Mesenteric fat pad (tissue), 1 donor: ENCODE data around the gene AQR. TPM values are rescaled to one million over a fixed set of nuclear protein-coding genes. Genes with fewer than 3 reads are reported as not detected.
"Not testable (repeated sequence)": the region's sequence is repeated elsewhere in the genome, so short reads cannot be mapped to it uniquely, and the experiment has no call there.

Source experiments
- DNase-seq: peaks from one replicate; pipeline ENCODE4 v3.0.0-alpha.2; 2020; ENCODE audit warnings: low spot score
- total RNA-seq: library from RNA; stranded (reverse); fragmentation: NEBNext Ultra II Directional; extraction: Animal tissue kit (Norgen Biotek cat#: 25700); gene quantifications from one replicate; pipeline ENCODE4 v1.2.1, GENCODE V29; 2021
- donor health status: DM: yes; HTN: yes; CAD: no.

AQR gene
- total RNA-seq, 1 donor from 2014 or later, result 31.5 TPM

DNA sequence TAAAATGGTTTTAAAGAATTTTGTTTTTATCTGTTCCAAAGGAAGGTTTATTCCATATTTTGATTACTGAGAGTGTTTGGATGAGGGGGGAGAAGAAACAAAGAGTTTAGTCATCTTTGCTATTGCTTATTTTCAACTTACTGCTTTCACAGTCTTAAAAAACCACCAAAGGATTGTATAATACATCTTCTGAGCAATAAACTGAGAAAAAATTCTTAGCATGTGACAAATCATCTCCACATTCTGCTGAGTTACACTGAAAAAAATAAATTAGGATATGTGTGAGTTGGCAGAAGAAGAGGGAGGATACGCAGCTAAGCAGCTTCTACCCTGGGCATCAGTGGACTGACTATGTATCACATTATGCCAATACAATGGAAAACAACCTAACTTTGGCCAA is 151.0 kb downstream of the AQR start:
- DNase-seq, result no peak

- DNase-seq, result no peak
Measured at GRCh38 chr15:34815836-34816235, 153.7 kb downstream of the AQR start.

GRCh38 chr15:34813446-34814190 is 155.9 kb downstream of the AQR start:
- no peak for DNase-seq

DNA sequence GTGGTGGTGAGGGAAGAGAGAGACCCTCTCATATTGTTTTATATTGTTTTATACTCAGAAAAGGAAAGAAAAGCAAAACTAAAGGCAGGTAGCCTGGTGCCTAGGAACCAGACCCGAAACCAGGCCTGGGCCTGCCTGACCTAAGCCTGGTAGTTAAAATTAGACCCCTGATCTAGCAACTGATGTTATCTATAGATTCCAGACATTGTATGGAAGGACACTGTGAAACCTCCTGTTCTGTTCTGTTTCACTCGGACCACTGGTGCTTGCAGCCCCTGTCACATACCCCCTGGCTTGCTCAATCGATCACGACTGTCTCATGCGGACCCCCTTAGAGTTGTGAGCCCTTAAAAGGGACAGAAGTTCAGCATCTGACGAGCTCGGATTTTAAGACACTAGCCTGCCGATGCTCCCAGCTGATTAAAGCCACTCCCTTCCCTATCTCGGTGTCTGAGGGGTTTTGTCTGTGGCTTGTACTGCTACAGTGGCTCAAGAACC is 156.6 kb downstream of the AQR start:
- not testable (repeated sequence) for DNase-seq

DNA sequence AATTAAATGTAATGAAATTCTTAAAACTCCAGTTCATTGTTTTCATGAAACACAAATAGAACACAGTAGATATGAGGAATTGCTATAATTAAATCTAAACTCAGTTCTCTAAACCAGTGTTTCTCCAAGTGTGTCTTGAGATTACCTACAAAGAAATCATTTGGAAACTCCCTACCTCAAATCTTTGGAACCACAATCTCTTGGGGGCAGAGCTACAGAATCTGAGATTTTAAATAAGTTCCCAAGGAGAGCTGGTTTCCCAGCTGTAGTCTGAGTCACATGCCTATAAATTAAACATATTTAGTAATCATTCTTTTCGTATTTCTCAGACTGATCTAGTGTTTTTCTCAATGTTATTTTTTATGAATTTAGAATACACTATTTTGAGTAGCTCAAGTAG is 157.2 kb downstream of the AQR start:
- no peak for DNase-seq

DNA sequence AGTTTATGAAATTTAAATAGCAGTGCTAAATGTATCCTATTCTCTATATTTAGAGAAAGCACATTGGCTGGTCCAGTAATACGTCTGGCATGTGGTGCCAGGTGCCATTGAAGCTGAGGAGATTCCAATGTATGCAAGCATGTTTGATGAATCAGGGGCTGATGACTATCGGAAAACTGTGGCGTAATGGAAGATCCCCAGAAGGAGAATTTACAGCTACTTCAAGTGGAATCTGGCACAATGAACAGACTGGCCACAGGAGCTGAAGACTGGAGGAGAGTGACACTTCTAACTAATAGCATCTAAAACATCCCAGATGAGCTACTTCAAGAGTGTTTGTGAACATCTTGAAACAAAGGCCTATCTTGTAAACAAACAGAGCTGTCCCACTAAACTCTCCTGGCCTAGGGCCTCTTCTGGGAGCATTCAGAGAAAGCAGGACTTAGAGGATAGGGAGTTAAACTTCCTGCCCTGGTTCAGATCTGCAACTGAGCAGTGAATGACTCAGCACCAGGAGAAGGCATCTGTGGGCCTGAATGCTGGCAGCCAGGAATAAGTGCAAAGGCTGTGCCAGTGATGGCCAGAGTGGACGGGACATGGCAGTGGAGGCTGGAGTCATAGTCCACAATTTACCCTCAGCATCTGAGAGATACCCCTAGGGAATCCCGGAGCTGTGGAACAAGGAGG is 159.0 kb downstream of the AQR start:
- no peak for DNase-seq

DNA sequence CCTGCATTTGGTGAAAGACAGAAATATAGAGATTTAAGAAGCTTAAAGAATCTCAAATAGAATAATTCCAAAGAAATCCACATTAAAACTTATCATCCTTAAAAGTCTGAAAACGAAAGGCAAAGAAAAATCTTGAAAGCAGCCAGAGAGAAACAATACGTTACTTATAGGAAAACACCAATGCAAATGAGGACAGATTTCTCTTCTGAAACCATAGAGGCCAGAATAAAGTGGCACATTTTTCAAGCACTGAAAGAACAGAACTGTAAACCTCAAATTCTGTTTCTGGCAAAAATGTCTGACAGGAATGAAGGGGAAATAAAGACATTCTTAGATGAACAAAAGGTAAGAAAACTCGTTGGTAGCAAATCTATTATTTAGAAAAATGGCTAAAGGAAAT is 160.4 kb downstream of the AQR start:
- DNase-seq, result no peak

- no peak for DNase-seq
Measured at GRCh38 chr15:34808016-34808415, 161.5 kb downstream of the AQR start.

DNA sequence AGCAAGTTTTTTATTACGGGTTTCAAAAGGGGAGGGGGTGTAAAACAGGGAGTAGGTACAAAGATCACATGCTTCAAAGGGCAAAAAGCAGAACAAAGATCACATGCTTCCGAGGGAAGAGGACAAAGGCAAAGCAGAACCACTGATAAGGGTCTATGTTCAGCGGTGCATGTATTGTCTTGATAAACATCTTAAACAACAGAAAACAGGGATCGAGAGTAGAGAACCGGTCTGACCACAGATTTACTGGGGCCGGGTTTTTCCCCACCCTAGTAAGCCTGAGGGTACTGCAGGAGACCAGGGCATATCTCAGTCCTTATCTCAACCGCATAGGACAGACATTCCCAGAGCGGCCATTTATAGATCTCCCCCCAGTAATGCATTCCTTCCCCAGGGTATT is 162.3 kb downstream of the AQR start:
- DNase-seq, result not testable (repeated sequence)

DNA sequence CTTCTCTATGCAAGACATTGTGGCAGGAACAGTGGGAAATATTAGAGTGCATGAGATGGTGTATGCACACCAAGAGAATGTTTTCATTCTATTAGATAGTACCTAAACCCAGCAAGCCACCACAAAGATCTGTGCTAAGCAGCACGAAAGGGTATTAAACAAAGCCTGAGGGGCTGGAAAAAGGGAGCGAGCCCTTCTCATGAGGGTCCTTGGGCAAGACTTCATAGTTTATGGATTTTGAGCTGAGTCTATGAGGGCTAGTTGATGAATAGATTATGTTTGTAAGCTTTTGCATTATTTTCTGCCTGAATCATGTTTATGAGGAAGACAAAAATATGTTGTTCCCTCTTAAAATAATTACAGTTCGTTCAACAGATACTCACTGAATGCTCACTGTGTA is 164.8 kb downstream of the AQR start:
- DNase-seq, result no peak

DNA sequence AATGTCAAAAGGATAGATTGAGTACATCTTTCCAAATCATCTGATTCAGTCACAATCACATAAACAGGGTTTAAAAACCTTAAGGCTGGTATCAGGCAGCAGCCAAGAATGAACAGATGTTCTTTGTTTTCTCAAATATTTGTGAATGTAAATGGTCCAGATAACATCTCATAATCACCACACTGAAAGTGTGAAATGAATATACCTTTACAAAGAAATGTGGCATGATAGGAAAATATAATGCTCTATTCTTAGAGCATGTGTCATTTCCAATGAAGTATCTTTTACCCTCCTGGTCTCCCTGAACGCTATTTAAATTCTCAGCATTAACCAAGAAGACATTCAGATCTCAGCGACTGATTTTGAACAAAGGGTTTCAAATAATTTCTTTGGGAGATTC is 165.4 kb downstream of the AQR start:
- no peak for DNase-seq

DNA sequence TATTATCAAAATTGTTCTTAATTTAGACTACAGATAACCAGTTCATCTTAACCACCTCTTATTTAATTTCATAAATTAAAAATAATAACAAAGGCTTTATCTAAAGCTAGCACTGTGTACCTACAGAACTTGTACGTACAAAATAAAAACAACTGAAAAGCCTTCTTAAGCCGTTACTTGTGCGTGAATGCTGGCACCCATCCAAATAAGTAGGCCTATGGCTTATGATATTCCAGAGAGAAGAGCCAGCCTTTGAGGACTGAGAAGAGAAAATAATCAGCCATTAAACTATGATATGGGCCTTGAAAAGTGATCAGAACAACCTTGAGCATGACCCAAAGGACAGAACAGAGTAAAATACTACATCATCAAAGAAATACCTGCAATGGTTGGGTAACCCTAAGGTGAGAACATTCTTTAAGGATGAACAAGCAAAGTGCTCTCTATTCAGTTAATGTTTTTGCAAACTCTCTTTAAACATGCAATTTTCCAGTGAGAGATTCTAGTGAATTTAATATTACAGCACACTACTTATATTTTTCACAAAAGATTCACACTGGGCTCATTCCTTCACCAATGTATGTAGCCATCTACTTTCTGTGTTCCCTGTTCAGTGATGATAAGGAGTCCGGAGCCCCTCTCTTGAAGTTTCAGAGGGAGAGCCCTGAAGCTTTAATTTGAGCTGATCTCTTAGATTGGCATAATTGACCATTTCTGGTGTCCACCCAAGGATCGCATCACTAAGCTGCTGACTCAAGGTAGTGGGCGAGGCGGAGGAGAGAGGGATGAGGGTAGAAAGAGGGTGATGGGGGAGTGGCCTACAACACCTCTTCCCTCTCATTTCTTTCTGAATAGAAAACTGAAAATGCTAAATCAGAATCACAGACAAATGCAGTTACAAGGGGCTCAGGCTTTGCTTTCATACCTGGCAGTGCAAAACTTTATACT is 166.5 kb downstream of the AQR start:
- no peak for DNase-seq

- DNase-seq, result no peak
Measured at GRCh38 chr15:34802371-34802770, 167.2 kb downstream of the AQR start.

Other genes with a start within 250 kb of the AQR start
- gene GJD2, start 214.7 kb downstream of the AQR start, total RNA-seq, result not detected
- gene ACTC1, start 174.2 kb downstream of the AQR start, total RNA-seq, result 0.55 TPM
- 27.2 TPM for gene ZNF770, start 18.5 kb upstream of the AQR start, total RNA-seq
- gene NANOGP8, start 115.6 kb upstream of the AQR start, total RNA-seq, result not detected